GM18519 (cell line): Measurements from ENCODE around the gene PHACTR2.
"Not testable (repeated sequence)": the region's sequence is repeated elsewhere in the genome, so short reads cannot be mapped to it uniquely, and the experiment has no call there.

ENCODE experiments used
- ATAC-seq: cut with Tn5 transposase; IDR thresholded peaks from one replicate; pipeline ENCODE4 v1.9.1; 2021; ENCODE audit warnings: mild to moderate bottlenecking, moderate library complexity; ENCODE audit not compliant: unreplicated experiment, low FRiP score

PHACTR2 gene

DNA sequence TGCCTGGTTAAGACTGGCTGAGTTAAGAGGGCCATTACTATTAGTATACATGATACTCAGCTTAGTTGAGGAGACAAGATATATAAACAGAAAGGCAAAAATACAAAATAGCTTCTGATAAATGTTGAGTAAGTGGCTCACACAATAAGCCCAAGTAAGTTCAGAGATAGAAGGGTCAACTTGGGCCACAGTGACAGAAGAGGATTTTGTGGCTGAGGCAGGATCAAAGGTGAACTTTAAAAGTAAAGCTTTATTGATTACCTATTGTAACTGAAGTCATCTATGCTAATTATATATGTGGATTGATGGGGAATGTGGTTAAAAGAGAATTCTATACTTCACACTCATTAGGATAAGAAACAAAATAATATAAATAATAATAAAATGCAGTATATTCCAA is 80.8 kb downstream of the PHACTR2 start:
- no peak for ATAC-seq

DNA sequence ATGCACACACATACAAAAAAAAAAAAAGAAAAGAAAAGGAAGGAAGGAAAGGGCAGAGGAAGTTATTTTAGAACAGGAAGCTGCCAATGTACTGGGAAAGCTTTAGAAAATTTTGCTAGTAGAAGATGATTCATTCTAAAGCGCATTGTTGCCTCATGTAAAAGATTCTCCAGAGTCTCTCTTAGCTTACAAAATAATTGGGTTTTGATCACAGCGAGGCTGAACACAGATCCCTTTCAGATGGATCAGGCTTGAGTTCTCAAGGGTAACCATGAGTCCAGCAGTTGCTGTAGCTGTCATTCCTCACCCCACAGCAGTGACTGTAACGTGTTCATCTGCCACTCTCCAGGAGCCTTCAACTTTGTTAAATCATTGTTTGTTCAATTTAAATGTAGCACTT is 81.9 kb downstream of the PHACTR2 start:
- no peak for ATAC-seq

GRCh38 chr6:143761074-143761473 is 83.3 kb downstream of the PHACTR2 start:
- ATAC-seq = no peak

DNA sequence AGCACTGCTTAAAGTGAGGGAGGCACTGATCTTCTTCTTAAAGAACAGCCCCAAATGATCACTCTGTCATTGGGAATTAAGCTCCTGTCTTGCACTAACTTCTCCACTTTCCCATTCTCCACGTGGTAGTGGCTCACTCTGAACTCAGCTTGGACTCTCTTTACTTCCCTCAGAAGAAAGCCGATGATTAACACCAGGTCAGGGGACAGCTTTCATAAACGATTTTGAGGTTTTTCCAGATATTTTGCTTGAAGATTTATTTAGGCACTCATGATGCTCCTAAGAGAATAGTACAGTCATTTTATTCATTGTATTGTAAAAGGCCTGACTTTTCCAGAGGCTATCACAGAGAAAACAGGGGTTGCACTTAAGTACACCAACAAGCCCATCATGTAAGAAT is 84.4 kb downstream of the PHACTR2 start:
- ATAC-seq = no peak

GRCh38 chr6:143765422-143766184 is 87.8 kb downstream of the PHACTR2 start:
- no peak for ATAC-seq

GRCh38 chr6:143766185-143766553 is 88.4 kb downstream of the PHACTR2 start:
- no peak for ATAC-seq

- ATAC-seq = no peak
Observed at GRCh38 chr6:143767433-143767832, 89.7 kb downstream of the PHACTR2 start.

GRCh38 chr6:143772116-143773086 is 94.6 kb downstream of the PHACTR2 start:
- ATAC-seq = no peak

DNA sequence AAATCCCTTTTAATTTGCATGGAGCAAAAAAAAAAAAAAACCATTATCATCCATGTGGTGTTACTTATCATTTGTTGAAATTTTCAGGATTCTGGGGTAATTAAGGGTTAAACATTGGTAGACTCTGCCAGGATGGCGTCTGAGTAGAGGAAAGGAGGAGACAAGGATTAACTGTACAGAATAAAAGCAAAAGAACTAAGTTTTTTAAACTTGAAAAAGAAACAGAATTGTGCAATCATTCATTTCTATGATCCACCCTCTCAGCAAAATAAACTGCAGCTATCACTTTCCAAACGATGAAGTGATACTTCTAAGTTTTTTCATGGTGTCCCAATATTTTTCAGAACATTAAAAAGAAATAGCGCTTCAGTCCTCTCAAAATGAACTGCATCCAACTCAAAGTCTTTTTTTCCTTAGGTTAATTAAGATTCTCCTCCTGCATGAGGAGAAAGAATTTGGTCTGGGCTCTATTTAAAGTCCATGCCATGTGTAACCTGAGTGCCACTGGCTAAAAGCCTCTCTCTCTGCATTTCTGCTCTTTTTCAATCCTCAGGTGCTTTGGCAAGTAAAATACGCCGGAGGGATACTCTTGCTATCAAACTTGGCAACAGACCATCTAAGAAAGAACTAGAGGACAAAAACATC is 95.9 kb downstream of the PHACTR2 start:
- no peak for ATAC-seq

GRCh38 chr6:143774347-143774746 is 96.6 kb downstream of the PHACTR2 start:
- no peak for ATAC-seq

DNA sequence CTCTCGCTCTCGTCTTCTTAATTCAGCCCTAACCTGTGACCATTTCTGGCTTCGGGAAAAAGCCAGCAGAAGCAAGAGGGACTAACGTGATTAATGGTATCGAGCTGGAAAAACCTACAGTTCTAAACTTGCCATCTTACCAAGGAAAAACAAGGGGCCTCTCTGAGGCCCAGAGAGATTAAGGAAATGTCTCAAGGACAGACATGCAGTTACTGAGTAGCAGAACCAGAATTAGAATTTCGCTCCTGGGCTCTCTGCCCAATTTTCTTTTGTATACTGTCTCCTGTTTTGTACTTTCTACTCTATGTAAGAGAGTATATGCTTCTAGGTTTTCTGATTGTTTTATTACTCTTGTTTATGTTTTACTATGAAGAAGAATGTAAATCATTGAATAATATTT is 97.6 kb downstream of the PHACTR2 start:
- no peak for ATAC-seq

DNA sequence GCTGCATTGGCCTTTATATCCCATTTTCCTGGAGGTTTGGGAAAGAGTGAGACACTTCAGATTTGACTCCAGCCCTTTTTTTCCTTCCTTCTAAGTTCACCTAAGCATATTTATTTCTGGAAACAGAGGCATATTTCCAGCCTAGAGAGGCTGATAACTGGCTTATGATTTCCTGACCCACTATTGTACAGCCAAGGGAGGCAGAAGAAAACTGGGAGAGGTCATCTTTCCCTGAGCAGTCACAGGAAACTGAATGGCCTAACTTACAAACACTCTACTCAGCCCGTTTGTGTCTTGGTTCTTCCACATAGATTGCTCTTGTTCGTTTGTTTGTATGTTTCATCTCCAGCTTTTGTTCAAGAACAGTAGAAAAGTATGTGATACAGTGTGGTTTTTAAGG is 101.2 kb downstream of the PHACTR2 start:
- ATAC-seq = no peak

DNA sequence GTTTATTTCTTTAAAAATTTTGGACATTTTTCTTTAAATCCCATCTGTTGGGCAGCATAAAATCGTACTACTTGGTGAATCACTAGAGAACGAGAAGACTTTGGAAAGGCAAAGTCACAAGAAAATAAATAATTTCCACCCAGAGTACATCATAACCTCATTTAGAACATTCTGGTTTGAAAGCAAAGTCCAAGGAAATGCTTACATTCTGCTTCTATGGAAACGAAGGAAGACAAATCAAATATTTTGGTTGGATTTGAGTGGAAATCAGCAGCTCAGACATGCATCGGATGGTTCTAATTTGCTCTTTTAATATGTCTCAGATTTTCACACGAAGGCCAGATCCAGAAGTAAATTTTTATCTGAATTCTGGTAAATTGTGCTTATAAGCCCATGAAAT is 104.7 kb downstream of the PHACTR2 start:
- no peak for ATAC-seq

DNA sequence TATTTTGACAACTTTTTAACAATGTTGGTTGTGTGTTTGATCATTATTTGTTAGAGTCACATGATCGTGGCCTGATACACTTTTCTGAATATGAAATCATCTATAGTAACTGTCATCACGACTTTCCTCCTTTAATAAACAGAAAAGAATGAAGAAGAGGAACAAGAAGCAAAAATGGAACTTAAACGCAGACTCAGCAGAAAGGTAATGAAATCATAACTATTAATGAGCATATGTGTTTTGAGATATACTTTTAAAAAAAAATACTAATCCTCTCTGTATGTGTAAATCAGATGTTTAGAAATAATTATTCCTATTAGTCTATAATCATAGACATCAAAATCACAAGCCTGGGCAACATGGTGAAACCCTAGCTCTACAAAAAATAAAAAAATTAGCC is 105.3 kb downstream of the PHACTR2 start:
- ATAC-seq = no peak

- ATAC-seq = no peak
Observed at GRCh38 chr6:143784316-143784715, 106.6 kb downstream of the PHACTR2 start.

DNA sequence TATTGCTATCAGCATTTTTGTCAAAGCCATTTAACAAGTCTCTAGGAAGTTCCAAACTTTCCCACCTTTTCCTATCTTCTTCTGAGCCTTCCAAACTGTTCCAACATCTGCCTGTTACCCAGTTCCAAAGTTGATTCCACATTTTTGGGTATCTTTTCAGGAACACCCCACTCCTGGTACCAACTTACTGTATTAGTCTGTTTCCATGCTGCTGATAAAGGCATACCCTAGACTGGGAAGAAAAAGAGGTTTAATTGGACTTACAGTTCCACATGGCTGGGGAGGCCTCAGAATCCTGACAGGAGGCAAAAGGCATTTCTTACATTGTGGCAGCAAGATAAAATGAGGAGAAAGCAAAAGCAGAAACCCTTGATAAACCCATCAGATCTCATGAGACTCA is 108.6 kb downstream of the PHACTR2 start:
- not testable (repeated sequence) for ATAC-seq

DNA sequence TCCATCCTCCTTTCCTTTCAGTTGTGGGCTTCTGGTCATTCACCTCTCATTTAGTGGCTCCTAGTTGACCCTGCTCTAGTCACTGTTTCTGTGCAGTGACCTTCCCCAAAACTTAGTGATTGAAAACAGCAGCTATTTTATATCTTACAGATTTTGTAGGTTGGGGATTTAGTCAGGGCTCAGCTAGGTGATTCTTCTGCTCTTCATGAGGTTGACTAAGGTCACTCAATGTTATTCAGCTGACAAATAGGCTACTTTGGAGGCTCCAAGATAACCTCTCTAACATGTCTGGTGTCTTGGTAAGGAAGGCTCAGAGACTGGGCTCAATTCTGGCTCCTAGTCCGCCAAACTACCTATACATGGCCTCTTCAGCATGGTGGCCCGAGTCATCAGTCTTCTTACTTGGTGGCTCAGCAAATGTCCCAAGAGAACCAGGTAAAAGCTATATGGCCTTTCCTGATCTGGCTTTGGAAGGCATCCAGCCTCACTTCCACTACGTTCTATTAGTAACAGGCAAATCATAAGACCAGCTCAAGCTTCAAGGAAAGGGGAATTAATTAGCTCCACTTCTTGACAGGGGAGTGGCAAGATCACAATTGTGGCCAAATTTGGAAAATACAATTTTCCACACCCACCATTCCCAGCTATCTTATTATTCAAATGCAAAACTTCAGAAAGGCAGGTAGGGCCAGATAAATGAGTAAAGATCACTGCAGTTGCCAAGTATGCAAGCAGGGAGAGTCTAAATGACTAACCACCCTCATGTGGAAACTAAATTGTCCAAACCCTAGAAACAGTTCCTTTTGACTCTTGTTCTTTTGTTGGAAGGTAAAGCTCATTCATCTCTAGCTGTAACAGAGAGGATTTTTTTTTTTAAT is 114.9 kb downstream of the PHACTR2 start:
- ATAC-seq = no peak

DNA sequence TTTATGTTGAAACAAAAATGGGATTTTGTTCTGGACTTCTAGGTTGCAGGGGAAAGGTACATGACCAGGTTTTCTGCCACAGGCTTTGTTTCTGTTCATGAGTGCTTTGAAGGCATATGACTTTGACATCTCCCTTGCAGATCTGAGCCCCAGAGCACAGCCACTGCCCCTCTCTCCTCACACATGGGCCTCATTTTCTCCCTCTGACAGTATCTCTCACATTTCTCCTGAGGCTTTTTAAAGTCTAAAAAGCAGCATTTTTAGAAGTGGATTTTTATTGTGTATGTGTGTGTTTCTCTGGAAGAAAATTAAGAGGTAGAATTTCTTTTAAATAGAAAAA is 115.5 kb downstream of the PHACTR2 start:
- ATAC-seq = no peak

DNA sequence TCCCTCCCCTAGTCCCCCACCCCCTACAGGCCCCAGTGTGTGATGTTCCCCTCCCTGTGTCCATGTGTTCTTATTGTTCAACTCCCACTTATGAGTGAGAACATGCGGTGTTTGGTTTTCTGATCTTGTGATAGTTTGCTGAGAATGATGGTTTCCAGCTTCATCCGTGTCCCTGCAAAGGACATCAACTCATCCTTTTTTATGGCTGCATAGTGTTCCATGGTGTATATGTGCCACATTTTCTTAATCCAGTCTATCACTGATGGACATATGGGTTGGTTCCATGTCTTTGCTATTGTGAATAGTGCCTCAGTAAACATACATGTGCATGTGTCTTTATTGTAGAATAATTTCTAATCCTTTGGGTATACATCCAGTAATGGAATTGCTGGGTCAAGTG is 118.8 kb downstream of the PHACTR2 start:
- ATAC-seq = not testable (repeated sequence)

GRCh38 chr6:143798487-143798886 is 120.7 kb downstream of the PHACTR2 start:
- ATAC-seq = not testable (repeated sequence)
